ENCODE results near the gene XPNPEP1. TPM values are rescaled to one million over a fixed set of nuclear protein-coding genes. Genes with fewer than 3 reads are reported as not detected.
A peak's percentile ranks its signal among the peaks of the same experiment; 100 is the strongest.

XPNPEP1 gene
- total RNA-seq, 2 donors from 2014 or later: 39.2 to 50.2 TPM

- no peaks in the 10 kb centered on the region for H3K9me3 ChIP-seq (ENCODE audit: control insufficient read depth, low read length)
- peak; percentile 12 for DNase-seq
- no peak overlapping the region for H3K4me3 ChIP-seq (ENCODE audit: low read length)
- H3K9me3 Mint-ChIP-seq: no peaks in the 10 kb centered on the region
- H3K36me3 Mint-ChIP-seq (ENCODE audit: low read depth): peaks cover 21% of the 10 kb centered on the region
- peaks cover 5% of the 10 kb centered on the region for H3K4me1 Mint-ChIP-seq
- no peaks in the 10 kb centered on the region for H3K4me1 ChIP-seq (ENCODE audit: control insufficient read depth, insufficient read depth, low read length)
- 93 to 94% methylated on average over 5 to 6 of the region's 6 CpGs for WGBS, 2 experiments (ENCODE audit: insufficient coverage in 1 of 2, insufficient read length in 1 of 2)
- TF ChIP-seq, protein P1, sequence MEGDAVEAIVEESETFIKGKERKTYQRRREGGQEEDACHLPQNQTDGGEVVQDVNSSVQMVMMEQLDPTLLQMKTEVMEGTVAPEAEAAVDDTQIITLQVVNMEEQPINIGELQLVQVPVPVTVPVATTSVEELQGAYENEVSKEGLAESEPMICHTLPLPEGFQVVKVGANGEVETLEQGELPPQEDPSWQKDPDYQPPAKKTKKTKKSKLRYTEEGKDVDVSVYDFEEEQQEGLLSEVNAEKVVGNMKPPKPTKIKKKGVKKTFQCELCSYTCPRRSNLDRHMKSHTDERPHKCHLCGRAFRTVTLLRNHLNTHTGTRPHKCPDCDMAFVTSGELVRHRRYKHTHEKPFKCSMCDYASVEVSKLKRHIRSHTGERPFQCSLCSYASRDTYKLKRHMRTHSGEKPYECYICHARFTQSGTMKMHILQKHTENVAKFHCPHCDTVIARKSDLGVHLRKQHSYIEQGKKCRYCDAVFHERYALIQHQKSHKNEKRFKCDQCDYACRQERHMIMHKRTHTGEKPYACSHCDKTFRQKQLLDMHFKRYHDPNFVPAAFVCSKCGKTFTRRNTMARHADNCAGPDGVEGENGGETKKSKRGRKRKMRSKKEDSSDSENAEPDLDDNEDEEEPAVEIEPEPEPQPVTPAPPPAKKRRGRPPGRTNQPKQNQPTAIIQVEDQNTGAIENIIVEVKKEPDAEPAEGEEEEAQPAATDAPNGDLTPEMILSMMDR (conservative IDR thresholded peaks at IDR 0.05): no peak
- H3K27ac ChIP-seq (ENCODE audit: low read depth, low read length): no peak overlapping the region
- peaks cover 20% of the 10 kb centered on the region for H3K36me3 ChIP-seq (ENCODE audit: control insufficient read depth, insufficient read depth, low read length)
- no peaks in the 10 kb centered on the region for H3K27me3 ChIP-seq (ENCODE audit: control insufficient read depth, insufficient read depth, low read length, poor library complexity, severe bottlenecking)
- no peaks in the 10 kb centered on the region for H3K27me3 Mint-ChIP-seq (ENCODE audit: insufficient read depth)
- H3K9ac ChIP-seq (ENCODE audit: extremely low read depth, low read length, poor library complexity, severe bottlenecking): no peak overlapping the region
- H3K27ac Mint-ChIP-seq: no peak overlapping the region
- H3K4me3 Mint-ChIP-seq: no peak overlapping the region
Measured at GRCh38 chr10:109898007-109898406, 25.3 kb downstream of the XPNPEP1 start.

DNA sequence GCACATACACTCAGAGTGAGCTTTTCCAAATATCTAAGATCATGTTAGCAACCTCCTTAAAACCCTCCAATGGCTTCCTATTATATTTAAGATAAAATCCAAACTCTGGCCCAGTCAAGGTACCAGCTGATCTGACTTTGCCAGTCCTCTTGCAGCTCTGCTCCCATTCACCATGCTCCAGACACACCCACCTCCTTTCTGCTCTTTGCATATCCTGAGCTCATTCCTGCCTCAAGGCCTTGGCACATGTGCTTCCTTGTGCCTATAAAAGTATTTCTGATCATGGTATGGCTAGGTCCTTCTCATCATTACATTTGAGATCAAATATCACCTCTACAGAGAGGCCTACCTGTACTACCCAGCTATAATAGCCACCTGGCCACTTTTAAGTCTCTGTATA, 27.5 kb downstream of the XPNPEP1 start:
- no peak overlapping the region for H3K27ac Mint-ChIP-seq

GRCh38 chr10:109895095-109895818, 28.1 kb downstream of the XPNPEP1 start:
- Histone ChIP-seq H3K4me3 (ENCODE audit: low read length) (no peak overlapping the region), H3K9ac (ENCODE audit: extremely low read depth, low read length, poor library complexity, severe bottlenecking) (no peak overlapping the region), H3K27ac (ENCODE audit: low read depth, low read length) (no peak overlapping the region), H3K4me1 (ENCODE audit: control insufficient read depth, insufficient read depth, low read length) (no peaks in the 10 kb centered on the region), H3K27me3 (ENCODE audit: control insufficient read depth, insufficient read depth, low read length, poor library complexity, severe bottlenecking) (no peaks in the 10 kb centered on the region), H3K36me3 (ENCODE audit: control insufficient read depth, insufficient read depth, low read length) (peaks cover 16% of the 10 kb centered on the region), H3K9me3 (ENCODE audit: control insufficient read depth, low read length) (no peaks in the 10 kb centered on the region)
- Mint-ChIP-seq H3K9me3 (no peaks in the 10 kb centered on the region), H3K4me1 (peaks cover 11% of the 10 kb centered on the region), H3K27me3 (ENCODE audit: insufficient read depth) (no peaks in the 10 kb centered on the region), H3K36me3 (ENCODE audit: low read depth) (peaks cover 23% of the 10 kb centered on the region), H3K27ac (no peak overlapping the region), H3K4me3 (no peak overlapping the region)
- peak; percentile 37 for DNase-seq
- WGBS, 2 experiments (ENCODE audit: insufficient coverage in 1 of 2, insufficient read length in 1 of 2): 92 to 93% methylated on average over 5 to 7 of the region's 7 CpGs
- TF ChIP-seq, protein P1 (conservative IDR thresholded peaks at IDR 0.05): no peak

More for the DNA sequence above, 27.5 kb downstream of the XPNPEP1 start:
- TF ChIP-seq, protein P1 (conservative IDR thresholded peaks at IDR 0.05): no peak
- Mint-ChIP-seq H3K4me3 (no peak overlapping the region), H3K9me3 (no peaks in the 10 kb centered on the region), H3K36me3 (ENCODE audit: low read depth) (peaks cover 25% of the 10 kb centered on the region), H3K4me1 (peaks cover 9% of the 10 kb centered on the region), H3K27me3 (ENCODE audit: insufficient read depth) (no peaks in the 10 kb centered on the region)
- no peak overlapping the region for H3K27ac ChIP-seq (ENCODE audit: low read depth, low read length)
- no peaks in the 10 kb centered on the region for H3K27me3 ChIP-seq (ENCODE audit: control insufficient read depth, insufficient read depth, low read length, poor library complexity, severe bottlenecking)
- no peaks in the 10 kb centered on the region for H3K9me3 ChIP-seq (ENCODE audit: control insufficient read depth, low read length)
- H3K36me3 ChIP-seq (ENCODE audit: control insufficient read depth, insufficient read depth, low read length): peaks cover 16% of the 10 kb centered on the region
- no peak overlapping the region for H3K9ac ChIP-seq (ENCODE audit: extremely low read depth, low read length, poor library complexity, severe bottlenecking)
- peak; percentile 28 for DNase-seq
- no peaks in the 10 kb centered on the region for H3K4me1 ChIP-seq (ENCODE audit: control insufficient read depth, insufficient read depth, low read length)
- H3K4me3 ChIP-seq (ENCODE audit: low read length): no peak overlapping the region

Measured in endodermal cell (in vitro differentiated cells).